Stomach (tissue), 9 donors: ENCODE results near the gene ANKFY1. TPM values are rescaled to one million over a fixed set of nuclear protein-coding genes. Genes with fewer than 3 reads are reported as not detected.

Source experiments
- DNase-seq, 2 donors: peaks; one replicate each; pipeline versions ENCODE4 v3.0.0 to v3.0.0-alpha.2; 2013 to 2019
- H3K27ac ChIP-seq, 5 donors: fragments of 200-600 bp in 4 of 5; sonication (generic) in 4 of 5; one replicate each; pipeline ENCODE4 v1.5.1; 2013 to 2019; ENCODE audit warnings: mild to moderate bottlenecking in 1 of 5, moderate library complexity in 1 of 5
- H3K27me3 ChIP-seq, 3 donors: fragments of 200-600 bp; sonication (generic); one replicate each; pipeline ENCODE4 v1.5.1; 2017 to 2019; ENCODE audit warnings: mixed run types in 1 of 3
- H3K36me3 ChIP-seq, 4 donors: fragments of 200-600 bp; sonication (generic); 1 replicate in 3 of 4; 2 replicates in 1 of 4; pipeline ENCODE4 v1.5.1; 2016 to 2019
- H3K4me1 ChIP-seq, 4 donors: fragments of 200-600 bp; sonication (generic); one replicate each; pipeline ENCODE4 v1.5.1; 2016 to 2019
- H3K4me3 ChIP-seq, 4 donors: fragments of 200-600 bp; sonication (generic) in 3 of 4; one replicate each; pipeline ENCODE4 v1.5.1; 2016 to 2019; ENCODE audit warnings: mild to moderate bottlenecking in 1 of 4
- H3K9me3 ChIP-seq, 4 donors: fragments of 200-600 bp; sonication (generic); one replicate each; pipeline ENCODE4 v1.5.1; 2016 to 2019
- EP300 ChIP-seq: sonication (generic); formaldehyde crosslinking; IDR thresholded peaks from one replicate; pipeline ENCODE4 v1.6.1; 2017; ENCODE audit warnings: antibody characterized with exemption
- POLR2A ChIP-seq, 4 donors: fragments of 450-650 bp; IDR thresholded peaks; one replicate each; pipeline ENCODE4 v1.6.1; 2016; ENCODE audit warnings: antibody characterized with exemption in 4 of 4, control low read depth in 2 of 4, mild to moderate bottlenecking in 1 of 4, moderate library complexity in 1 of 4
- POLR2AphosphoS5 ChIP-seq, 3 donors: sonication (generic); formaldehyde crosslinking; IDR thresholded peaks; one replicate each; pipeline ENCODE4 v1.6.1; 2016; ENCODE audit warnings: antibody characterized with exemption in 3 of 3
- WGBS, 5 donors: extraction: QIAGEN DNeasy Blood & Tissue Kit in 3 of 5; methylation state at CpG; one replicate each; pipeline versions ENCODE4 v1.1.5 to v1.1.7; 2013 to 2018; 5-methylcytosine and 5-hydroxymethylcytosine counted together
- intact Hi-C: fragments of 100-400 bp; cut with DNase I; formaldehyde crosslinking; loops from one replicate; pipeline ENCODE4 v1.15.1; 2023; ENCODE audit warnings: low total_unique reads
- polyA plus RNA-seq, 3 donors: library from polyadenylated mRNA; stranded (reverse); fragments of 200-250 nt; gene quantifications; one replicate each; pipeline ENCODE4 v1.2.3, GENCODE V29; 2013
- total RNA-seq, 5 donors: library from RNA; depleted of rRNA; stranded (reverse); fragments of >200 nt; gene quantifications; one replicate each; pipeline versions ENCODE4 v1.1.0 to v1.2.3, GENCODE V29; 2014 to 2016
- TF ChIP-seq, protein P1 (sequence below), 7 experiments: fragments of 450-650 bp in 4 of 7; fragments of 200-600 bp in 3 of 7; sonication (generic) in 3 of 7; IDR thresholded peaks; one replicate each; pipeline ENCODE4 v1.5.1; 2016 to 2019; ENCODE audit warnings: antibody characterized with exemption in 7 of 7, control low read depth in 2 of 7, mild to moderate bottlenecking in 1 of 7
- donor health status: healthy with polysubstance abuse.
- donor health status: Bipolar disorder and iron deficiency.
- donor health status: healthy.

The ANKFY1 gene
- total and polyA plus RNA-seq, 8 donors: 6.4 to 61.0 (median 39.2) TPM

GRCh38 chr17:4127555-4127954 is 136.2 kb downstream of the ANKFY1 start:
- no peak for TF ChIP-seq POLR2A (IDR thresholded peaks at IDR 0.05)
- no peak for TF ChIP-seq EP300
- TF ChIP-seq, protein P1, sequence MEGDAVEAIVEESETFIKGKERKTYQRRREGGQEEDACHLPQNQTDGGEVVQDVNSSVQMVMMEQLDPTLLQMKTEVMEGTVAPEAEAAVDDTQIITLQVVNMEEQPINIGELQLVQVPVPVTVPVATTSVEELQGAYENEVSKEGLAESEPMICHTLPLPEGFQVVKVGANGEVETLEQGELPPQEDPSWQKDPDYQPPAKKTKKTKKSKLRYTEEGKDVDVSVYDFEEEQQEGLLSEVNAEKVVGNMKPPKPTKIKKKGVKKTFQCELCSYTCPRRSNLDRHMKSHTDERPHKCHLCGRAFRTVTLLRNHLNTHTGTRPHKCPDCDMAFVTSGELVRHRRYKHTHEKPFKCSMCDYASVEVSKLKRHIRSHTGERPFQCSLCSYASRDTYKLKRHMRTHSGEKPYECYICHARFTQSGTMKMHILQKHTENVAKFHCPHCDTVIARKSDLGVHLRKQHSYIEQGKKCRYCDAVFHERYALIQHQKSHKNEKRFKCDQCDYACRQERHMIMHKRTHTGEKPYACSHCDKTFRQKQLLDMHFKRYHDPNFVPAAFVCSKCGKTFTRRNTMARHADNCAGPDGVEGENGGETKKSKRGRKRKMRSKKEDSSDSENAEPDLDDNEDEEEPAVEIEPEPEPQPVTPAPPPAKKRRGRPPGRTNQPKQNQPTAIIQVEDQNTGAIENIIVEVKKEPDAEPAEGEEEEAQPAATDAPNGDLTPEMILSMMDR (IDR thresholded peaks at IDR 0.05): no peak
- TF ChIP-seq POLR2AphosphoS5 (IDR thresholded peaks at IDR 0.05): no peak
- 72 to 95% (median 85%) methylated on average over 6 of the region's 6 CpGs for WGBS, 5 donors

GRCh38 chr17:4125552-4125951 is 138.2 kb downstream of the ANKFY1 start:
- Histone ChIP-seq H3K9me3 (no peaks in the 10 kb centered on the region), H3K27ac (no peak overlapping the region), H3K27me3 (no peaks in the 10 kb centered on the region), H3K36me3 (peaks cover 18 to 41% (median 37%) of the 10 kb centered on the region in 4 donors), H3K4me1 (peaks cover 0 to 40% (median 13%) of the 10 kb centered on the region in 4 donors), H3K4me3 (no peak overlapping the region)
- 94 to 100% (median 100%) methylated on average over 1 of the region's 1 CpG for WGBS, 5 donors
- intact Hi-C loops: no loop called here
- TF ChIP-seq POLR2AphosphoS5 (IDR thresholded peaks at IDR 0.05) (no peak), EP300 (no peak), POLR2A (IDR thresholded peaks at IDR 0.05) (no peak)
- TF ChIP-seq, protein P1 (IDR thresholded peaks at IDR 0.05): no peak
- no peak for DNase-seq

More at GRCh38 chr17:4127555-4127954, 136.2 kb downstream of the ANKFY1 start:
- Histone ChIP-seq H3K27me3 (no peaks in the 10 kb centered on the region), H3K4me3 (no peak overlapping the region), H3K36me3 (peaks cover 7 to 29% (median 23%) of the 10 kb centered on the region in 4 donors), H3K9me3 (no peaks in the 10 kb centered on the region), H3K4me1 (peaks cover 0 to 49% (median 16%) of the 10 kb centered on the region in 4 donors), H3K27ac (no peak overlapping the region)
- no peak for DNase-seq
- intact Hi-C loops: no loop called here

GRCh38 chr17:4124999-4125398 is 138.8 kb downstream of the ANKFY1 start:
- TF ChIP-seq POLR2AphosphoS5 (IDR thresholded peaks at IDR 0.05): no peak
- no peak for DNase-seq
- peaks cover 18 to 47% (median 42%) of the 10 kb centered on the region in 4 donors for H3K36me3 ChIP-seq
- 91 to 100% (median 94%) methylated on average over 2 of the region's 2 CpGs for WGBS, 5 donors
- H3K27ac ChIP-seq: no peak overlapping the region
- no peaks in the 10 kb centered on the region for H3K9me3 ChIP-seq
- intact Hi-C loops: no loop called here
- peaks cover 0 to 39% (median 12%) of the 10 kb centered on the region in 4 donors for H3K4me1 ChIP-seq
- no peaks in the 10 kb centered on the region for H3K27me3 ChIP-seq
- no peak overlapping the region for H3K4me3 ChIP-seq

- intact Hi-C loops: no loop called here
- H3K27me3 ChIP-seq: no peaks in the 10 kb centered on the region
- no peak overlapping the region for H3K27ac ChIP-seq
- no peaks in the 10 kb centered on the region for H3K9me3 ChIP-seq
- no peak for TF ChIP-seq POLR2AphosphoS5 (IDR thresholded peaks at IDR 0.05)
- TF ChIP-seq EP300: no peak
- TF ChIP-seq, protein P1 (IDR thresholded peaks at IDR 0.05): no peak
- no peak for TF ChIP-seq POLR2A (IDR thresholded peaks at IDR 0.05)
- H3K36me3 ChIP-seq: peaks cover 38 to 93% (median 86%) of the 10 kb centered on the region in 4 donors
- H3K4me3 ChIP-seq: no peak overlapping the region
- 74 to 92% (median 85%) methylated on average over 3 of the region's 3 CpGs for WGBS, 5 donors
- H3K4me1 ChIP-seq: peaks cover 0 to 5% (median 0%) of the 10 kb centered on the region in 4 donors
- DNase-seq: no peak
These were observed 143.4 kb downstream of the ANKFY1 start for GRCh38 chr17:4120332-4120731.

DNA sequence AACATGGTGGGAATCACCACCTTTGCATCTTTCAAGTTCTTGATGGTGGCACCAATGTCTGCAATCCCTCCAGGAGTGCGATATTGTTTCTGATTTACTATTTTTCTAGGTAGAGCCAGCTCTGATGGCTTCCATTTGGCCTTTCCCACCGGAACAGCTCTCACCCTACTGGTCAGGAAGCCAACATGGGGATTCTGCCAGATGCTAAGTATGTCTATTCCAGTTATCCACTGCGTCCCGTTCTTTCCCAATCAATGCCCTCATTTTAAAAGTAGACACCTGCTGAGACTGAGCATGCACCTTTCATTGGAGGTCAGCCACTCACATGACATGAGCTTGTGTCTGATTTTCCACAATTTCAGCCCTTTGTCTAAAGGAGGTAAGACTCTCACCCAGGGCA is 144.5 kb downstream of the ANKFY1 start:
- 67 to 73% (median 72%) methylated on average over 4 of the region's 4 CpGs for WGBS, 5 donors
- H3K9me3 ChIP-seq: no peaks in the 10 kb centered on the region
- no peaks in the 10 kb centered on the region for H3K27me3 ChIP-seq
- no peak overlapping the region for H3K4me3 ChIP-seq
- no peak overlapping the region for H3K27ac ChIP-seq
- no peak for TF ChIP-seq POLR2AphosphoS5 (IDR thresholded peaks at IDR 0.05)
- TF ChIP-seq, protein P1 (IDR thresholded peaks at IDR 0.05): no peak
- intact Hi-C loops: no loop called here
- no peaks in the 10 kb centered on the region for H3K4me1 ChIP-seq
- peaks cover 38 to 98% (median 97%) of the 10 kb centered on the region in 4 donors for H3K36me3 ChIP-seq
- DNase-seq: no peak
